IMR-90 (cell line): Measurements from ENCODE around the gene GFY. TPM values are rescaled to one million over a fixed set of nuclear protein-coding genes. Genes with fewer than 3 reads are reported as not detected.

Experiments
- ATAC-seq: fragments of 200-7000 bp; cut with Tn5 transposase; 2 replicates; pipeline ENCODE4 v1.9.1; 2020; ENCODE audit warnings: low read depth, mild to moderate bottlenecking, moderate library complexity
- BruUV-seq: library from RNA; stranded (reverse); fragments of 400-500 nt; replicated peaks from 2 replicates; lab custom pipeline; 2021; lab: Mats Ljungman, UMichigan
- CTCF ChIA-PET: fragments of 300-600 bp; formaldehyde crosslinking; extraction: SDS; loops from one replicate; lab custom pipeline; 2021; ENCODE audit warnings: antibody characterized with exemption; lab: Yijun Ruan, JAX
- POLR2A ChIA-PET: fragments of 300-600 bp; sonication (Branson Sonifier 250); formaldehyde crosslinking; loops from one replicate; lab custom pipeline; 2022; ENCODE audit warnings: antibody characterized with exemption; ENCODE audit not compliant: unreplicated experiment; lab: Charles Lee
- DNase-seq: peaks from one replicate; pipeline ENCODE4 v3.0.0; 2013
- H2AFZ ChIP-seq: replicated peaks from 2 replicates; pipeline ENCODE3; 2013; ENCODE audit warnings: low read length, mild to moderate bottlenecking; ENCODE audit not compliant: poor library complexity
- H2AK5ac ChIP-seq: 2 replicates; pipeline ENCODE4 v1.6.1; 2013; ENCODE audit warnings: low read depth, low read length, inconsistent platforms
- H2AK9ac ChIP-seq: replicated peaks from 2 replicates; pipeline ENCODE3; 2013; ENCODE audit warnings: mild to moderate bottlenecking, low read depth, low read length, moderate library complexity; ENCODE audit not compliant: poor library complexity
- H2BK120ac ChIP-seq: 2 replicates; pipeline ENCODE4 v1.6.1; 2013; ENCODE audit warnings: low read depth, low read length, inconsistent platforms
- H2BK15ac ChIP-seq: 3 replicates; pipeline ENCODE4 v1.6.1; 2013; ENCODE audit warnings: low read depth, low read length, inconsistent platforms
- H2BK20ac ChIP-seq: 2 replicates; pipeline ENCODE4 v1.6.1; 2013; ENCODE audit warnings: low read depth, mild to moderate bottlenecking, inconsistent platforms, low read length, moderate library complexity
- H2BK5ac ChIP-seq: 2 replicates; pipeline ENCODE4 v1.6.1; 2013; ENCODE audit warnings: mild to moderate bottlenecking, low read depth, low read length, inconsistent platforms; ENCODE audit not compliant: poor library complexity, severe bottlenecking
- H3K14ac ChIP-seq: replicated peaks from 2 replicates; pipeline ENCODE4 v1.6.1; 2013; ENCODE audit warnings: low read depth, low read length, inconsistent platforms
- H3K18ac ChIP-seq: 2 replicates; pipeline ENCODE4 v1.6.1; 2013; ENCODE audit warnings: low read depth, low read length, control low read depth
- H3K23ac ChIP-seq: 2 replicates; pipeline ENCODE4 v1.6.1; 2013; ENCODE audit warnings: low read depth, low read length, inconsistent platforms
- H3K27ac ChIP-seq: 2 replicates; pipeline ENCODE4 v1.5.1; 2013; ENCODE audit warnings: mild to moderate bottlenecking, control low read depth, low read length; ENCODE audit not compliant: insufficient read depth
- H3K27me3 ChIP-seq: 2 replicates; pipeline ENCODE4 v1.6.1; 2013; ENCODE audit warnings: low read length; ENCODE audit not compliant: control insufficient read depth, insufficient read depth
- H3K36me3 ChIP-seq: 2 replicates; pipeline ENCODE4 v1.6.1; 2013; ENCODE audit warnings: low read length, mixed read lengths; ENCODE audit not compliant: control insufficient read depth, insufficient read depth
- H3K4ac ChIP-seq: 2 replicates; pipeline ENCODE4 v1.6.1; 2013; ENCODE audit warnings: low read depth, low read length, inconsistent platforms
- H3K4me1 ChIP-seq: 2 replicates; pipeline ENCODE4 v1.6.1; 2013; ENCODE audit warnings: low read length, mixed read lengths; ENCODE audit not compliant: control insufficient read depth, insufficient read depth
- H3K4me2 ChIP-seq: 2 replicates; pipeline ENCODE4 v1.6.1; 2013; ENCODE audit warnings: low read depth, mild to moderate bottlenecking, control low read depth, low read length, moderate library complexity
- H3K4me3 ChIP-seq: 2 replicates; pipeline ENCODE4 v1.5.1; 2013; ENCODE audit warnings: low read depth, mild to moderate bottlenecking, control low read depth, low read length, moderate library complexity; ENCODE audit not compliant: insufficient read depth
- H3K56ac ChIP-seq: 2 replicates; pipeline ENCODE4 v1.6.1; 2013; ENCODE audit warnings: low read length, inconsistent platforms; ENCODE audit not compliant: insufficient read depth; ENCODE audit errors: extremely low read depth
- H3K79me1 ChIP-seq, 2 experiments: 2 replicates each; pipeline ENCODE4 v1.6.1; 2013; ENCODE audit warnings: low read length in 2 of 2, inconsistent platforms in 1 of 2, low read depth in 1 of 2
- H3K9ac ChIP-seq: 2 replicates; pipeline ENCODE4 v1.6.1; 2013; ENCODE audit warnings: low read depth, low read length, control low read depth
- H3K9me1 ChIP-seq: 2 replicates; pipeline ENCODE4 v1.6.1; 2013; ENCODE audit warnings: low read length, inconsistent platforms; ENCODE audit not compliant: insufficient read depth
- H3K9me3 ChIP-seq: 2 replicates; pipeline ENCODE4 v1.6.1; 2013; ENCODE audit warnings: low read length; ENCODE audit not compliant: control insufficient read depth, insufficient read depth
- H4K20me1 ChIP-seq: 2 replicates; pipeline ENCODE4 v1.6.1; 2013; ENCODE audit warnings: low read length, inconsistent platforms; ENCODE audit not compliant: insufficient read depth
- H4K5ac ChIP-seq: 2 replicates; pipeline ENCODE4 v1.6.1; 2013; ENCODE audit warnings: mild to moderate bottlenecking, low read depth, low read length, control low read depth
- H4K8ac ChIP-seq, 2 experiments: 2 replicates each; pipeline ENCODE4 v1.6.1; 2013; ENCODE audit warnings: low read depth in 2 of 2, low read length in 2 of 2, control low read depth in 1 of 2, inconsistent platforms in 1 of 2
- H4K91ac ChIP-seq: 2 replicates; pipeline ENCODE4 v1.6.1; 2013; ENCODE audit warnings: low read depth, low read length, inconsistent platforms; ENCODE audit not compliant: insufficient read depth
- BHLHE40 ChIP-seq: fragments of 150-350 bp; IDR thresholded peaks from 2 replicates; pipeline ENCODE4 v1.6.1; 2016; ENCODE audit warnings: mild to moderate bottlenecking, low read depth, low read length
- CHD1 ChIP-seq: IDR thresholded peaks from 2 replicates; pipeline ENCODE4 v1.6.1; 2012; ENCODE audit warnings: low read depth, low read length, improper control_type of control experiment
- RCOR1 ChIP-seq: IDR thresholded peaks from 2 replicates; pipeline ENCODE4 v1.6.1; 2012; ENCODE audit warnings: mild to moderate bottlenecking, low read length, improper control_type of control experiment; ENCODE audit not compliant: insufficient replicate concordance
- RFX5 ChIP-seq: IDR thresholded peaks from 2 replicates; pipeline ENCODE4 v1.8.0; 2012; ENCODE audit warnings: low read depth, mild to moderate bottlenecking, low read length, moderate library complexity
- WGBS, 2 experiments: methylation state at CpG; one replicate each; pipeline versions ENCODE4 v1.1.5 to v1.1.7; 2013; ENCODE audit warnings: missing lambda C conversion rate in 2 of 2; ENCODE audit not compliant: insufficient read length in 1 of 2; ENCODE audit errors: extremely low coverage in 2 of 2; 5-methylcytosine and 5-hydroxymethylcytosine counted together
- dilution Hi-C: fragments of 300-500 bp; cut with HindIII; formaldehyde crosslinking; loops from one replicate; pipeline ENCODE4 v1.14.3; 2018; ENCODE audit warnings: low sequenced_read_pairs; ENCODE audit not compliant: unreplicated experiment
- in situ Hi-C: fragments of 300-500 bp; cut with MboI; formaldehyde crosslinking; loops from 3 replicates; pipeline ENCODE4 v1.14.3; 2019; ENCODE audit warnings: low sequenced_read_pairs, inconsistent platforms, mixed read lengths
- intact Hi-C: fragments of 100-400 bp; cut with micrococcal nuclease; formaldehyde crosslinking; loops from 2 replicates; pipeline ENCODE4 v1.10.0; 2022
- polyA plus RNA-seq, 3 experiments: library from polyadenylated mRNA; depleted of rRNA; stranded (reverse); fragments of >200 nt; gene quantifications; 2 replicates each; pipeline ENCODE4 v1.2.3, GENCODE V29; 2012; ENCODE audit warnings: low replicate concordance in 1 of 3
- total RNA-seq: library from RNA; depleted of rRNA; stranded (reverse); fragments of >200 nt; gene quantifications from 2 replicates; pipeline ENCODE4 v1.2.3, GENCODE V29; 2012
- TF ChIP-seq, protein P1 (sequence below): fragments of 150-350 bp; IDR thresholded peaks from 2 replicates; pipeline ENCODE4 v1.6.1; 2017; ENCODE audit warnings: mild to moderate bottlenecking, antibody characterized with exemption, low read length, low read depth

GFY gene
- total and polyA plus RNA-seq, 2 of the 4 experiments (the other 2 are of a cell fraction), result not detected

GRCh38 chr19:49409441-49410029 lies 15.7 kb upstream of the GFY start:
- TF ChIP-seq, protein P1, sequence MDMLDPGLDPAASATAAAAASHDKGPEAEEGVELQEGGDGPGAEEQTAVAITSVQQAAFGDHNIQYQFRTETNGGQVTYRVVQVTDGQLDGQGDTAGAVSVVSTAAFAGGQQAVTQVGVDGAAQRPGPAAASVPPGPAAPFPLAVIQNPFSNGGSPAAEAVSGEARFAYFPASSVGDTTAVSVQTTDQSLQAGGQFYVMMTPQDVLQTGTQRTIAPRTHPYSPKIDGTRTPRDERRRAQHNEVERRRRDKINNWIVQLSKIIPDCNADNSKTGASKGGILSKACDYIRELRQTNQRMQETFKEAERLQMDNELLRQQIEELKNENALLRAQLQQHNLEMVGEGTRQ, result no peak
- TF ChIP-seq CHD1 (no peak), RCOR1 (no peak), BHLHE40 (no peak), RFX5 (no peak)
- no peak overlapping the region for H2AFZ ChIP-seq
- no peaks in the 10 kb centered on the region for H4K20me1 ChIP-seq
- H2BK120ac ChIP-seq, result no peak overlapping the region
- H3K9ac ChIP-seq, result no peak overlapping the region
- H4K8ac ChIP-seq, result no peak overlapping the region
- no peaks in the 10 kb centered on the region for H3K9me3 ChIP-seq
- no peaks in the 10 kb centered on the region for H3K79me1 ChIP-seq
- POLR2A ChIA-PET, result interaction anchor here (0.5 kb wide), 1 partner anchor 277 kb away, joined by 6 read pairs; no protein-coding TSS in a partner anchor
- no peaks in the 10 kb centered on the region for H3K36me3 ChIP-seq
- dilution Hi-C loops, result no loop called here
- H2AK9ac ChIP-seq, result no peak overlapping the region
- no peak overlapping the region for H3K56ac ChIP-seq
- no peak overlapping the region for H3K14ac ChIP-seq
- no peak overlapping the region for H2AK5ac ChIP-seq
- H3K4me3 ChIP-seq, result no peak overlapping the region
- H2BK5ac ChIP-seq, result no peak overlapping the region
- peaks cover 45% of the 10 kb centered on the region for H3K27me3 ChIP-seq
- no peaks in the 10 kb centered on the region for H3K4me1 ChIP-seq
- intact Hi-C loops, result no loop called here
- CTCF ChIA-PET, result interaction anchor here (1.2 kb wide), 1 partner anchor 17 kb away, joined by 3 read pairs; no protein-coding TSS in a partner anchor
- no peak overlapping the region for H2BK20ac ChIP-seq
- no peak overlapping the region for H3K18ac ChIP-seq
- H2BK15ac ChIP-seq, result no peak overlapping the region
- no peak overlapping the region for H3K4me2 ChIP-seq
- no peak overlapping the region for H4K5ac ChIP-seq
- H3K4ac ChIP-seq, result no peak overlapping the region
- 69% methylated on average over 3 of the region's 5 CpGs; no CpG with 5 or more reads in 1 of the 2 experiments for WGBS, 2 experiments
- in situ Hi-C loops, result no loop called here
- ATAC-seq (no peak), DNase-seq (no peak)
- no peak overlapping the region for H3K23ac ChIP-seq
- H4K91ac ChIP-seq, result no peak overlapping the region
- H3K9me1 ChIP-seq, result no peaks in the 10 kb centered on the region
- no peak overlapping the region for H3K27ac ChIP-seq
- BruUV-seq, result no TSS peak
